H9 (cell line): ENCODE measurements around the gene SPRR4. TPM values are rescaled to one million over a fixed set of nuclear protein-coding genes. Genes with fewer than 3 reads are reported as not detected.

Experiments used
- DNase-seq: peaks from one replicate; pipeline ENCODE4 v3.0.0-alpha.2; 2017
- H2AFZ ChIP-seq: one replicate; pipeline ENCODE4 v1.6.1; 2013; ENCODE audit warnings: mild to moderate bottlenecking, low read length, control low read depth, moderate library complexity
- H2AK5ac ChIP-seq: 2 replicates; pipeline ENCODE4 v1.6.1; 2013; ENCODE audit warnings: low read length, control low read depth, mixed read lengths; ENCODE audit not compliant: insufficient read length
- H2BK120ac ChIP-seq: one replicate; pipeline ENCODE4 v1.6.1; 2013; ENCODE audit warnings: low read depth, mild to moderate bottlenecking, low read length, control low read depth, inconsistent platforms; ENCODE audit not compliant: poor library complexity, severe bottlenecking
- H2BK12ac ChIP-seq: 2 replicates; pipeline ENCODE4 v1.6.1; 2013; ENCODE audit warnings: low read length, control low read depth, mixed read lengths, low read depth; ENCODE audit not compliant: insufficient read length
- H2BK15ac ChIP-seq: 2 replicates; pipeline ENCODE4 v1.6.1; 2013; ENCODE audit warnings: low read depth, low read length, control low read depth
- H2BK20ac ChIP-seq: one replicate; pipeline ENCODE4 v1.6.1; 2013; ENCODE audit warnings: low read depth, mild to moderate bottlenecking, low read length, control low read depth, inconsistent platforms; ENCODE audit not compliant: poor library complexity, severe bottlenecking
- H2BK5ac ChIP-seq: 2 replicates; pipeline ENCODE4 v1.6.1; 2013; ENCODE audit warnings: low read length, control low read depth, mixed read lengths; ENCODE audit not compliant: insufficient read length
- H3K14ac ChIP-seq: 2 replicates; pipeline ENCODE4 v1.6.1; 2013; ENCODE audit warnings: low read length, control low read depth; ENCODE audit not compliant: insufficient read depth
- H3K18ac ChIP-seq: 2 replicates; pipeline ENCODE4 v1.6.1; 2013; ENCODE audit warnings: low read depth, mild to moderate bottlenecking, mixed read lengths, low read length, control low read depth; ENCODE audit not compliant: insufficient read length
- H3K23ac ChIP-seq: 2 replicates; pipeline ENCODE4 v1.6.1; 2013; ENCODE audit warnings: low read length, control low read depth, mixed read lengths, low read depth; ENCODE audit not compliant: insufficient read length
- H3K23me2 ChIP-seq: 2 replicates; pipeline ENCODE4 v1.6.1; 2013; ENCODE audit warnings: low read depth, mild to moderate bottlenecking, mixed read lengths, low read length, control low read depth; ENCODE audit not compliant: insufficient read length, poor library complexity, severe bottlenecking
- H3K27ac ChIP-seq: 2 replicates; pipeline ENCODE4 v1.5.1; 2013; ENCODE audit warnings: low read length, control low read depth, mixed read lengths, low read depth; ENCODE audit not compliant: insufficient read length
- H3K27me3 ChIP-seq: 2 replicates; pipeline ENCODE4 v1.6.1; 2013; ENCODE audit warnings: low read length, control low read depth, inconsistent platforms; ENCODE audit not compliant: insufficient read depth
- H3K4ac ChIP-seq: 2 replicates; pipeline ENCODE4 v1.6.1; 2013; ENCODE audit warnings: low read depth, mild to moderate bottlenecking, control low read depth, inconsistent platforms, low read length, moderate library complexity
- H3K4me1 ChIP-seq: 2 replicates; pipeline ENCODE4 v1.6.1; 2013; ENCODE audit warnings: low read length, control low read depth, inconsistent platforms; ENCODE audit not compliant: insufficient read depth
- H3K4me2 ChIP-seq: 2 replicates; pipeline ENCODE4 v1.6.1; 2013; ENCODE audit warnings: low read length, control low read depth, mixed read lengths; ENCODE audit not compliant: insufficient read length, insufficient read depth
- H3K56ac ChIP-seq: 2 replicates; pipeline ENCODE4 v1.6.1; 2013; ENCODE audit warnings: low read depth, mild to moderate bottlenecking, mixed read lengths, low read length, control low read depth; ENCODE audit not compliant: insufficient read length
- H3K79me1 ChIP-seq: 2 replicates; pipeline ENCODE4 v1.6.1; 2013; ENCODE audit warnings: low read depth, mild to moderate bottlenecking, moderate library complexity, low read length, control low read depth, inconsistent platforms; ENCODE audit not compliant: insufficient read depth, poor library complexity, severe bottlenecking
- H3K79me2 ChIP-seq: 2 replicates; pipeline ENCODE4 v1.6.1; 2013; ENCODE audit warnings: low read length, control low read depth, inconsistent platforms; ENCODE audit not compliant: insufficient read depth
- H3K9ac ChIP-seq: 2 replicates; pipeline ENCODE4 v1.6.1; 2013; ENCODE audit warnings: low read length, control low read depth, mixed read lengths; ENCODE audit not compliant: insufficient read length; ENCODE audit errors: extremely low read depth
- H3K9me3 ChIP-seq: one replicate; pipeline ENCODE4 v1.6.1; 2013; ENCODE audit warnings: low read depth, low read length, inconsistent platforms; ENCODE audit not compliant: control insufficient read depth
- H3T11ph ChIP-seq: one replicate; pipeline ENCODE4 v1.6.1; 2013; ENCODE audit warnings: mild to moderate bottlenecking, low read length, control low read depth, inconsistent platforms
- H4K20me1 ChIP-seq: one replicate; pipeline ENCODE4 v1.6.1; 2013; ENCODE audit not compliant: control insufficient read depth, insufficient read length, insufficient read depth
- H4K5ac ChIP-seq: 2 replicates; pipeline ENCODE4 v1.6.1; 2013; ENCODE audit warnings: low read depth, mild to moderate bottlenecking, mixed read lengths, low read length, control low read depth; ENCODE audit not compliant: insufficient read length
- H4K8ac ChIP-seq: replicated peaks from 2 replicates; pipeline ENCODE4 v1.6.1; 2013; ENCODE audit warnings: low read length, control low read depth, mixed read lengths, low read depth; ENCODE audit not compliant: insufficient read length
- H4K91ac ChIP-seq: 2 replicates; pipeline ENCODE4 v1.6.1; 2013; ENCODE audit warnings: low read depth, mild to moderate bottlenecking, moderate library complexity, mixed read lengths, low read length, control low read depth; ENCODE audit not compliant: insufficient read length
- H3K27ac Mint-ChIP-seq, 3 experiments: 2 replicates in 2 of 3; 3 replicates in 1 of 3; pipeline ENCODE4 v1.8.0; 2020 to 2021; ENCODE audit warnings: mixed read lengths in 3 of 3, mild to moderate bottlenecking in 1 of 3, moderate library complexity in 1 of 3
- H3K27me3 Mint-ChIP-seq: 2 replicates; pipeline ENCODE4 v1.8.0; 2021; ENCODE audit warnings: low read depth, mild to moderate bottlenecking, moderate library complexity, mixed read lengths
- H3K36me3 Mint-ChIP-seq, 3 experiments: 2 replicates in 2 of 3; 3 replicates in 1 of 3; pipeline ENCODE4 v1.8.0; 2020 to 2021; ENCODE audit warnings: low read depth in 3 of 3, mixed read lengths in 3 of 3; ENCODE audit not compliant: insufficient read depth in 1 of 3
- H3K4me1 Mint-ChIP-seq, 2 experiments: 2 replicates each; pipeline ENCODE4 v1.8.0; 2020; ENCODE audit warnings: mixed read lengths in 2 of 2
- H3K4me3 Mint-ChIP-seq, 2 experiments: 2 replicates in 1 of 2; 3 replicates in 1 of 2; pipeline ENCODE4 v1.8.0; 2020 to 2021; ENCODE audit warnings: mild to moderate bottlenecking in 2 of 2, mixed read lengths in 2 of 2, moderate library complexity in 1 of 2
- H3K9me3 Mint-ChIP-seq, 2 experiments: 2 replicates in 1 of 2; 3 replicates in 1 of 2; pipeline ENCODE4 v1.8.0; 2020; ENCODE audit warnings: mild to moderate bottlenecking in 2 of 2, mixed read lengths in 2 of 2, moderate library complexity in 1 of 2
- CTCF ChIP-seq: fragments of 200-600 bp; sonication (generic); conservative IDR thresholded peaks from 3 replicates; pipeline ENCODE4 v1.8.0; 2021; ENCODE audit warnings: antibody characterized with exemption, mild to moderate bottlenecking
- WGBS: extraction: QIAGEN DNeasy Blood & Tissue Kit; methylation state at CpG from one replicate; pipeline ENCODE4 v1.1.7; 2013; ENCODE audit warnings: missing lambda C conversion rate, low lambda C conversion rate, mixed read lengths; ENCODE audit not compliant: insufficient read length; ENCODE audit errors: extremely low coverage; 5-methylcytosine and 5-hydroxymethylcytosine counted together
- total RNA-seq: library from RNA; stranded (reverse); gene quantifications from 2 replicates; pipeline ENCODE4 v1.2.1, GENCODE V29; 2021

Gene SPRR4
- total RNA-seq, 1 experiment from 2014 or later, result not detected

GRCh38 chr1:152995842-152996241 is 25.4 kb downstream of the SPRR4 start:
- WGBS, result no CpG with 5 or more reads among the region's 1 CpG
- no peaks in the 10 kb centered on the region; the same call in 1 of the 2 replicates for H3K4me1 ChIP-seq
- peaks cover 10 to 19% of the 10 kb centered on the region in 2 experiments for H3K4me1 Mint-ChIP-seq

More at GRCh38 chr1:152995842-152996241, 25.4 kb downstream of the SPRR4 start:
- no peak for DNase-seq
- H2BK120ac ChIP-seq, result no peak overlapping the region
- H2BK12ac ChIP-seq, result no peak overlapping the region
- no peak overlapping the region for H2BK20ac ChIP-seq
- H3K79me2 ChIP-seq, result no peaks in the 10 kb centered on the region
- no peak overlapping the region for H2AK5ac ChIP-seq
- H3K56ac ChIP-seq, result no peak overlapping the region
- no peaks in the 10 kb centered on the region for H3K23me2 ChIP-seq
- Mint-ChIP-seq H3K27me3 (peaks cover 5% of the 10 kb centered on the region; the same call in 1 of the 2 replicates), H3K4me3 (no peak overlapping the region), H3K36me3 (peaks cover 0 to 8% (median 0%) of the 10 kb centered on the region in 3 experiments; a peak in 3 of 7 replicates), H3K9me3 (peaks cover 8 to 12% of the 10 kb centered on the region in 2 experiments; a peak in 4 of 5 replicates), H3K27ac (no peak overlapping the region)
- no peak overlapping the region for H3K23ac ChIP-seq
- H3K4me2 ChIP-seq, result no peak overlapping the region
- H2BK15ac ChIP-seq, result no peak overlapping the region
- H3K79me1 ChIP-seq, result no peaks in the 10 kb centered on the region
- no peaks in the 10 kb centered on the region for H3K9me3 ChIP-seq
- H3K14ac ChIP-seq, result no peak overlapping the region
- H3K27me3 ChIP-seq, result no peaks in the 10 kb centered on the region; the same call in 1 of the 2 replicates
- no peak overlapping the region for H4K91ac ChIP-seq
- no peak for TF ChIP-seq CTCF
- no peak overlapping the region for H4K8ac ChIP-seq
- no peak overlapping the region for H3K9ac ChIP-seq
- no peak overlapping the region for H3T11ph ChIP-seq
- no peak overlapping the region for H3K27ac ChIP-seq
- no peak overlapping the region for H2BK5ac ChIP-seq
- no peak overlapping the region for H3K18ac ChIP-seq
- H2AFZ ChIP-seq, result no peak overlapping the region
- H3K4ac ChIP-seq, result no peak overlapping the region
- no peak overlapping the region for H4K5ac ChIP-seq
- H4K20me1 ChIP-seq, result no peaks in the 10 kb centered on the region
